ENCODE results near the gene NEUROG1.
"Not testable (repeated sequence)": the region's sequence is repeated elsewhere in the genome, so short reads cannot be mapped to it uniquely, and the experiment has no call there.

The NEUROG1 gene

GRCh38 chr5:135533794-135534193, 2.0 kb downstream of the NEUROG1 start:
- Histone ChIP-seq H3K9ac (ENCODE audit: low read depth, low read length, poor library complexity, severe bottlenecking) (no peak overlapping the region), H3K4me1 (ENCODE audit: insufficient read depth, low read length, poor library complexity, severe bottlenecking) (no peaks in the 10 kb centered on the region), H3K9me3 (ENCODE audit: insufficient read depth, low read depth, low read length) (no peaks in the 10 kb centered on the region), H3K79me2 (ENCODE audit: insufficient read depth, low read length) (no peaks in the 10 kb centered on the region), H3K4me2 (ENCODE audit: low read depth, low read length, poor library complexity, severe bottlenecking) (no peak overlapping the region), H4K20me1 (ENCODE audit: insufficient read depth, low read length, poor library complexity, severe bottlenecking) (no peaks in the 10 kb centered on the region), H3K9me2 (replicated peaks; ENCODE audit: low read depth, low read length) (no peaks in the 10 kb centered on the region), H3K27me3 (ENCODE audit: insufficient read depth, low read length, poor library complexity, severe bottlenecking) (no peaks in the 10 kb centered on the region), H3K4me3 (ENCODE audit: low read length, poor library complexity, severe bottlenecking) (no peak overlapping the region), H3K36me3 (ENCODE audit: insufficient read depth, low read length) (no peaks in the 10 kb centered on the region), H2AFZ (ENCODE audit: low read length) (no peak overlapping the region), H3F3A (ENCODE audit: low read depth) (no peaks in the 10 kb centered on the region)
- no peak for TF ChIP-seq EZH2phosphoT487 (IDR thresholded peaks at IDR 0.05; ENCODE audit: borderline replicate concordance)
- TF ChIP-seq, protein P1, sequence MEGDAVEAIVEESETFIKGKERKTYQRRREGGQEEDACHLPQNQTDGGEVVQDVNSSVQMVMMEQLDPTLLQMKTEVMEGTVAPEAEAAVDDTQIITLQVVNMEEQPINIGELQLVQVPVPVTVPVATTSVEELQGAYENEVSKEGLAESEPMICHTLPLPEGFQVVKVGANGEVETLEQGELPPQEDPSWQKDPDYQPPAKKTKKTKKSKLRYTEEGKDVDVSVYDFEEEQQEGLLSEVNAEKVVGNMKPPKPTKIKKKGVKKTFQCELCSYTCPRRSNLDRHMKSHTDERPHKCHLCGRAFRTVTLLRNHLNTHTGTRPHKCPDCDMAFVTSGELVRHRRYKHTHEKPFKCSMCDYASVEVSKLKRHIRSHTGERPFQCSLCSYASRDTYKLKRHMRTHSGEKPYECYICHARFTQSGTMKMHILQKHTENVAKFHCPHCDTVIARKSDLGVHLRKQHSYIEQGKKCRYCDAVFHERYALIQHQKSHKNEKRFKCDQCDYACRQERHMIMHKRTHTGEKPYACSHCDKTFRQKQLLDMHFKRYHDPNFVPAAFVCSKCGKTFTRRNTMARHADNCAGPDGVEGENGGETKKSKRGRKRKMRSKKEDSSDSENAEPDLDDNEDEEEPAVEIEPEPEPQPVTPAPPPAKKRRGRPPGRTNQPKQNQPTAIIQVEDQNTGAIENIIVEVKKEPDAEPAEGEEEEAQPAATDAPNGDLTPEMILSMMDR (conservative IDR thresholded peaks at IDR 0.05; ENCODE audit: low read length): no peak

DNA sequence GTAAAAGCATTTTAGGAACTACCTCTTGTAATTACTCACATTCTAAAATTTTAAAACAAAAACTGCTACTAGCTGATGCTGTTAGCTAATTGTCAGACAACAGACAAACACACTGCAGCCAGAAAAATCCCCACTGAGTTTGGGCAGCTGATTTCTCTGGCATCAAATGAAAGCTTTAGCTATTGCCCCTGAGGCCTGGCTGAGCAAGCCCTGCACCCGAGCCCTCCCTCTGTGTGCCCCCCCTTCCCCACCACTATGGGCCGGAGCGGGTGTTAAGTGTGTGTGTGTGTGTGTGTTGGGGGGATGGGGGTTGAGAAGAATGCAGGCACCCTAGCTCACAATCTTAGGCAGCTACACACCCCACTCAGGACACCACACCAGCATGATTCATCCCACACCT, 2.4 kb downstream of the NEUROG1 start:
- H3K4me1 ChIP-seq (ENCODE audit: insufficient read depth, low read length, poor library complexity, severe bottlenecking): no peaks in the 10 kb centered on the region
- no peaks in the 10 kb centered on the region for H3K79me2 ChIP-seq (ENCODE audit: insufficient read depth, low read length)
- no peak overlapping the region for H3K4me2 ChIP-seq (ENCODE audit: low read depth, low read length, poor library complexity, severe bottlenecking)
- H3K27me3 ChIP-seq (ENCODE audit: insufficient read depth, low read length, poor library complexity, severe bottlenecking): no peaks in the 10 kb centered on the region
- H3F3A ChIP-seq (ENCODE audit: low read depth): no peaks in the 10 kb centered on the region
- H3K9me3 ChIP-seq (ENCODE audit: insufficient read depth, low read depth, low read length): no peaks in the 10 kb centered on the region
- no peaks in the 10 kb centered on the region for H3K9me2 ChIP-seq (replicated peaks; ENCODE audit: low read depth, low read length)
- no peaks in the 10 kb centered on the region for H3K36me3 ChIP-seq (ENCODE audit: insufficient read depth, low read length)
- H4K20me1 ChIP-seq (ENCODE audit: insufficient read depth, low read length, poor library complexity, severe bottlenecking): no peaks in the 10 kb centered on the region
- H3K4me3 ChIP-seq (ENCODE audit: low read length, poor library complexity, severe bottlenecking): no peak overlapping the region
- H3K9ac ChIP-seq (ENCODE audit: low read depth, low read length, poor library complexity, severe bottlenecking): no peak overlapping the region
- no peak overlapping the region for H2AFZ ChIP-seq (ENCODE audit: low read length)
- TF ChIP-seq, protein P1 (conservative IDR thresholded peaks at IDR 0.05; ENCODE audit: low read length): no peak
- TF ChIP-seq EZH2phosphoT487 (IDR thresholded peaks at IDR 0.05; ENCODE audit: borderline replicate concordance): no peak

GRCh38 chr5:135529576-135529975, 6.2 kb downstream of the NEUROG1 start:
- not testable (repeated sequence) for H3K9ac ChIP-seq (ENCODE audit: low read depth, low read length, poor library complexity, severe bottlenecking); H3K9me2 ChIP-seq (replicated peaks; ENCODE audit: low read depth, low read length); H3F3A ChIP-seq (ENCODE audit: low read depth); H3K79me2 ChIP-seq (ENCODE audit: insufficient read depth, low read length); H2AFZ ChIP-seq (ENCODE audit: low read length); H3K4me2 ChIP-seq (ENCODE audit: low read depth, low read length, poor library complexity, severe bottlenecking); H3K4me1 ChIP-seq (ENCODE audit: insufficient read depth, low read length, poor library complexity, severe bottlenecking); H3K4me3 ChIP-seq (ENCODE audit: low read length, poor library complexity, severe bottlenecking); H3K27me3 ChIP-seq (ENCODE audit: insufficient read depth, low read length, poor library complexity, severe bottlenecking); H3K36me3 ChIP-seq (ENCODE audit: insufficient read depth, low read length); H3K9me3 ChIP-seq (ENCODE audit: insufficient read depth, low read depth, low read length); H4K20me1 ChIP-seq (ENCODE audit: insufficient read depth, low read length, poor library complexity, severe bottlenecking)

GRCh38 chr5:135526924-135527323, 8.8 kb downstream of the NEUROG1 start:
- Histone ChIP-seq H3K9me3 (ENCODE audit: insufficient read depth, low read depth, low read length) (no peaks in the 10 kb centered on the region), H3K4me1 (ENCODE audit: insufficient read depth, low read length, poor library complexity, severe bottlenecking) (no peaks in the 10 kb centered on the region), H3K9ac (ENCODE audit: low read depth, low read length, poor library complexity, severe bottlenecking) (no peak overlapping the region), H3F3A (ENCODE audit: low read depth) (no peaks in the 10 kb centered on the region), H3K9me2 (replicated peaks; ENCODE audit: low read depth, low read length) (no peaks in the 10 kb centered on the region), H3K4me3 (ENCODE audit: low read length, poor library complexity, severe bottlenecking) (no peak overlapping the region), H3K27me3 (ENCODE audit: insufficient read depth, low read length, poor library complexity, severe bottlenecking) (no peaks in the 10 kb centered on the region), H3K36me3 (ENCODE audit: insufficient read depth, low read length) (no peaks in the 10 kb centered on the region), H3K79me2 (ENCODE audit: insufficient read depth, low read length) (no peaks in the 10 kb centered on the region), H4K20me1 (ENCODE audit: insufficient read depth, low read length, poor library complexity, severe bottlenecking) (no peaks in the 10 kb centered on the region), H3K4me2 (ENCODE audit: low read depth, low read length, poor library complexity, severe bottlenecking) (no peak overlapping the region), H2AFZ (ENCODE audit: low read length) (no peak overlapping the region)
- TF ChIP-seq, protein P1 (conservative IDR thresholded peaks at IDR 0.05; ENCODE audit: low read length): no peak

Measured in Loucy (cell line).